GM18907 (cell line): ENCODE measurements around the gene WDR19.

Source experiments
- ATAC-seq: cut with Tn5 transposase; IDR thresholded peaks from one replicate; pipeline ENCODE4 v1.9.1; 2021; ENCODE audit warnings: mild to moderate bottlenecking, moderate library complexity; ENCODE audit not compliant: unreplicated experiment

WDR19 gene

GRCh38 chr4:39295784-39296183 is 113.5 kb downstream of the WDR19 start:
- ATAC-seq: no peak

GRCh38 chr4:39302901-39303300 is 120.6 kb downstream of the WDR19 start:
- ATAC-seq: no peak

- no peak for ATAC-seq
These were observed 121.5 kb downstream of the WDR19 start for GRCh38 chr4:39303871-39304270.

GRCh38 chr4:39304651-39305050 is 122.3 kb downstream of the WDR19 start:
- ATAC-seq: no peak

DNA sequence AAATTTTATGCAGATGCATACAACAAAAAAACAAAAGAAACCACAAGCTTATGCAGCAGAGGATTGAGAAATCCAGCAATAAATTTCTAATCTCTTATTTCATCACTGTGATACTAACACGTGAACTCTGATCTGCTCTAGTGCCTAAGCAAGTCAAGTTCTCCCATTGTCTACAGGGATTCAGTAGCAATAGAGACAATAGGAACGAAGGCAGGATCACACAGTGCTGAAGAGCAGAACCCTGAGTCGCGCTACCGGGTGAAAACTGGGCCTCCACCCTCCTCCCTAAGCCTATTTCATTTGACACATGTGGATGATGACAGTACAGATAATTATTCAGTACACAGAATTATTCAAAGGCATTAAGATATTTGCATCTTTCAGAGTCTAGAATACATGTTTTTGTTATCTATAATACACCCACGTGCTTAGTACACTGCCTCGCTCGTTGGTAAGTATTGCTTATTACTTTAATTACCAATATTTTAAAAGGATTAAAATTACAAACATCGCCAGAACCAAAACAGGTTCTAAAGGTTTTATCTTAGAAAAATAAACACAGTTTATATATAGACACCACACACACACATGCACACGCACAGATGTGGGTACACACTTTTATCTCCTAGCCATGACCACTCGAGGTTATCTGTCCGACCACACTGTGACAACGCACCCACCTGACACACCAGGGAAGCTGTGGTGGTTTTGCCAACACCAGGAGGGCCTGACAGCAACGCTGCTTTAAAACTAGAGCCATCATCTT is 123.8 kb downstream of the WDR19 start:
- ATAC-seq: no peak

- ATAC-seq: no peak
These were observed 126.3 kb downstream of the WDR19 start for GRCh38 chr4:39308611-39309010.

GRCh38 chr4:39312816-39313215 is 130.5 kb downstream of the WDR19 start:
- no peak for ATAC-seq

DNA sequence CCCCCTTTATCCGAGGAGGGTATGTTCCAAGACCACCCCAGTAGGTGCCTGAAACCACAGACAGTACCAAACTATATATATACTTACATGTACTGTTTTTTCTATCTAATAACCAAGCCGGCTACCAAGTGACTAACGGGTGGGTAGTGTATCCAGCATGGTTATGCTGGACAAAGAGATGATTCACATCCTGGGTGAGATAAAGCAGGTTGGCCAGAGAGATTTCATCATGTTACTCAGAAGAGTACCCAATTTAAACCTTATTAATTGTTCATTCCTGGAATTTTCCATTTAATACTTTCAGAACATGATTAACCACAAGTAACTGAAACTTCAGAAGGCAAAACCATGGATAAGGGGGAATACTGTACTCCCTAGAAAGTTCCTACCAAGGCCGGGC is 137.3 kb downstream of the WDR19 start:
- ATAC-seq: no peak

DNA sequence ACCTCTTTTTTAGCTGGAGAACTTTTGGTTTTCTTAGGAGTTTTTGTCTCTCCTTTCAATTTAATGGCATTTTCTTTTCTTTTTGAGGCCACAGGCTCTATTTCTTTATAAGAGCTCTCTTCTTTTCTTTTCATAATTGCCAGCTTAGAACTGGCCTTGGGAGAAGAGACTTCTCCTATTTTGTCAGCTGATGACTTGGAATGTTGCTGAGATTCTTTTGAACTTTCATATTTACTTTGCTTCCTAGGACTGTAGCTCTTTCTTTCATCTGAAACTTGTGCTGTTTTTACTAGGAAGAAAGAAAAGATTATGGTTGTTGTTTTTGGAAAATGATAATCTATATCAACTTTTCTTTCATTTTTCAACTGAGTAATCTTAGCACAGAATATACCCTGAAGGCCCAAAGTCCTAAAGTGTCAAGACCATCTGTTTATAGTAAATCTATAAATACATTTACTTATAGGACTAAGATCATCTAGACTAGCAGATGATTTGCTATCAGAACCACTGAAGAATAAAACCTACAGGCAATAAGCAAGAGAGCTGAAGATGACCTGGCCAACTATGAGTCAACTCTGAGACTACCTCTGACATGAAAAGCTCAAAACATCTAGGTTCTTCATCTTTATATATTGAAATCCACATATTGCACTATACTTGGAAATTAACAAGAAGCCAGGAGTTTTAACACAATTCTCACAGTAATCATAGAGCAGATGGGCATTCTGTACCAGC is 138.2 kb downstream of the WDR19 start:
- no peak for ATAC-seq

DNA sequence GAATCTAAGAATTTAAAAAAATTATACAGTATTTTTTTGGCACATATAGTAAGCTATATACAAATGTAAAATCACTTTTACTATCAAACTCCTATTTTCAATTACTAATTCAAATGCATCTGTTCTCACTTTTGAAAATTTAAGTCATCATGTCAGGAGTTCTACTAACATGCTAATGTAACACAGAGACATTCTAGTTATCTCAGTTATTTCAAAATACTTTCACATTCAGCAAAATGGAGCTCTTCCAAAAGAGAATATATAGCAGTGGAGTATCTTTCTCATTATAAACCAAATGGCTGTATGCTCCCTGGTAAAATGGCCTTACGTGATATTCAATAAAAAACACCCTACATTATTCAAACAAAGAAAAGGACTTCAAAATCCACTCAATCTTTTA is 141.5 kb downstream of the WDR19 start:
- ATAC-seq: no peak

DNA sequence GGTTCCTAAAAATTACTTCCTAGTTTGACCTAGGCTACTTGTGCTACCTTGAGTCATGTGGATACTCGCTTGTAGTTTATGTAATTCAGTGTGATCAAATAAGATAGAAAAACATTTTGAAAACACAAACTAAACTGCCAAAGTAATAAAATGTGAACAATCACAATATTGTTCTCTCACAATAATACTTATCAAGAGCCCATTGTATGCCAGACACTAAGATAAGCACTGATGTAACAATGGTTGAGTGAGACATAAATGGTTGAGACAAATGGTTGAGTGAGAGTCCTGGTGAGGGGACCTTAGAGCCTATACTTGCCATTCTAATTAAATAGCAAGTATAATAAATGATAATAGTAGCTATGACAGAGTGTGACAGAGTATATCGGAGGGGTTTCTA is 142.1 kb downstream of the WDR19 start:
- ATAC-seq: no peak

DNA sequence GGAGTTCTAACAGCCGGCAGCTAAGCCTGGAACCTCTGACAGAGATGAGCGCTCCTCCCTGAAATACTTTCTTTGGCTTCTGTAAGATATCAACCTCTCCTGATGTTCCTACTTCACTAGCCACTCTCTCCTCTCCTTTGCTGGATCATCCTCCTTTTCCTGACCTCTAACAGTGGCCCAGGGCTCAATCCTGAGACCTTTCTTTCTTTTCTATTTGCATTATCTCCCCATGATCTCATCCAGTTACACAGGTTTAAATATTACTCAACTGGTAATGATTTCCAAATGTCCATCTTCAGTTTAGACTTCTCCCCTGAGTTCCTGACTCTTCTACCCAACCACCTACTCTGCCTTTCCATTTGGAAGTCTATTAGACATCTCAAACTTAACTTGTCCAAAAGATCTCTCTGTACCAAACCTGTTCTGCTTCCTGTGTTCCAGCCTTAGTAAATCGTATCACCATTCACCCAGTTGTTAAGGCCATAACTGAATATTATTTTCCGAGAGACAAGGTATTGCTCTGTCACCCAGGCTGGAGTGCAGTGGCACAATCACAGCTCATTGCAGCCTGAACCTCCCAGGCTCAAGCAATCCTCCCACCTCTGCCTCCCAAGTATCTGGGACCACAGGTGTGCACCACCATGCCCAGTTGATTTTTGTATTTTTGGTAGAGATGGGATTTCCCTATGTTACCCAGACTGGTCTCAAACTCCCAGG is 142.7 kb downstream of the WDR19 start:
- ATAC-seq: no peak

DNA sequence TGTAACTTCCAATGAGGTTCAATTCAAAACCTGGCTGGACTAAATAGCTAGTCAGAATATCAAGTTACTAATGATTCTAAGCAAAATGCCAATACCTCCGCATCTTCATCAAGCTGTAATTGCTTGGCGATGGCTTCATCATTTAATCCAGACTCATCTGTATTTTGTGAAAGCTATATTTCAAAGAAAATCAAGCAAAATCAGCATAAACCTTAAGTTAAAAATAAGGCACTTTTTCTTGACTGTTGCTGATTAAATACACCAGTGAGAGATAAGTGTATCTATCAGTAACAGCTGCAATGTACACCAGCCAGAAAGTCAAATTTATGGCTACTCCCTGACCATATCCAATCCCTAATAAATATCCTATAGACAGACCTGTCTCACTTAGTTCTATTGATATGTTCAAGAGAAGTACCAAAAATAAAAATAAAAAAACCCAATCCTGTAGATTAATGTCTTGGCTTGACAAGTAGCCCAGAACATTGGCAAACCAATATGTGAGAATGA is 144.2 kb downstream of the WDR19 start:
- ATAC-seq: no peak

GRCh38 chr4:39330353-39330752 is 148.0 kb downstream of the WDR19 start:
- no peak for ATAC-seq

DNA sequence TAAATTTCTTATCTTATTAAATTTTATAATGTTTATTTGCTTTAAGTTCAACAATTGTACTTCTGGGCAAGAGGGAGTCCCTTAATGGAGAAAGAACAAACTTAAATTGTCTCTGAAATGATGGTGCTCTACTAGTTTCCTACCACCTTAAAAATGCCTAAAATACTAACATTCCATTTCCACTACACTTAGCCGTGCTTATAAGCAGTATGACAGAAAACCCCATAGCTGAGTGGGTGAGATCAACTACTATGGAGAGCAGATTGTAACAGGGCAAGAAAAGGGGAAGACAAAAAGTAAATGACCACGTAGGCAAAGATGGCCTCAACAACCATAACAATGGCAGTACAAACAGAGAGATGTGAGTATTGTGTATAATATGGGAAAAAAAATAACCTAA is 148.9 kb downstream of the WDR19 start:
- ATAC-seq: no peak
